Hematopoietic multipotent progenitor cell treated with erythropoietin and hydrocortisone succinate and interleukin-3 and kit ligand, for 17 days (in vitro differentiated cells): ENCODE results near the gene BBS4.
"Not testable (repeated sequence)": the region's sequence is repeated elsewhere in the genome, so short reads cannot be mapped to it uniquely, and the experiment has no call there.

Experiments used
- DNase-seq: peaks from one replicate; pipeline ENCODE4 v3.0.0-alpha.2; 2015; ENCODE audit warnings: low spot score

The BBS4 gene, protein sequence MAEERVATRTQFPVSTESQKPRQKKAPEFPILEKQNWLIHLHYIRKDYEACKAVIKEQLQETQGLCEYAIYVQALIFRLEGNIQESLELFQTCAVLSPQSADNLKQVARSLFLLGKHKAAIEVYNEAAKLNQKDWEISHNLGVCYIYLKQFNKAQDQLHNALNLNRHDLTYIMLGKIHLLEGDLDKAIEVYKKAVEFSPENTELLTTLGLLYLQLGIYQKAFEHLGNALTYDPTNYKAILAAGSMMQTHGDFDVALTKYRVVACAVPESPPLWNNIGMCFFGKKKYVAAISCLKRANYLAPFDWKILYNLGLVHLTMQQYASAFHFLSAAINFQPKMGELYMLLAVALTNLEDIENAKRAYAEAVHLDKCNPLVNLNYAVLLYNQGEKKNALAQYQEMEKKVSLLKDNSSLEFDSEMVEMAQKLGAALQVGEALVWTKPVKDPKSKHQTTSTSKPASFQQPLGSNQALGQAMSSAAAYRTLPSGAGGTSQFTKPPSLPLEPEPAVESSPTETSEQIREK

DNA sequence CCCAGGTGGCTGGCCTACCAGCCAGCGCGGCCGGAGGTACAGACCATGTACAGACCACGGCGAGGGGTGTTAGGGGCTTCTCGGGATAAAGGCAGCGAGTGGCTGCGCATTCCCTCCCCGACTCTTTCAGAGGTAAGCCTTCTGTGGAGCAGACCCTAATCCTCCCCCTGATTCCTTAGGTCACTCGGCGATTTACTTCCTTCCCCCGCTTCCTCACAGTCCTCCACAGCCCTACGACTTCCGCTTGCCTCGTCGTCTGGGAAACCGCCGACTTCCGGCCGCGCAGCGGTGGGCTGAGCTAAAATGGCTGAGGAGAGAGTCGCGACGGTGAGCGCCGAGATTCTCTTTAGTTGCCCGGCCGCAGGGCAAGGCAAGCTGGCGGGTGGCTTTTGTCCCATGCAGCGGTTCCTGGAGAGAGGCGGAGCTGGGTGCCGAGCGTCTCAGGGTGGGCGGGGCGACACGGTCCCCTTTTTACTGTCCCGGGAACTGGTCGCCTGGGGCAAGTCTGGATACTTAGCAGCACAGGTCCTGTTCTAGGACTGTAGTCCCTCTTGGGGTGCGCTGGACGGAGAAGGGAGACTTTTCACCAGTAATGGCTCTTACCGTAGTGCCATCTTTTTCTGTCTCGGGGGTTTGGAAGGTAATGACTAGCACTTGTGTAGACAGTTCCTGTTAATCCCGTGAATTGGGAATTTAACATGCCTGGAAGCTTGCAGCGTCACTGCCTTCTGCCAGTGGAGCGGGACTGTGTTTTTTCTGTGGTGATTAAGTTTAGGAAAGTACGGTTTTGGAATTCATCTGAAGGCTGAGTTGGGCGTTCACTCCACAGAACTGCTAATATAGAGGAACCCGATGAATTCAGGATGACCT is at the start of gene BBS4, which contains the start of gene HIGD2B:
TSS of gene BBS4 (plus strand) at position 283 of the 870 bp plus-strand sequence. CDS start at position 304, 21 bp downstream.
TSS of gene HIGD2B (minus strand) at position 258 of the 870 bp plus-strand sequence. CDS start 9,808 bp downstream, outside the sequence.
- peak; percentile 79 for DNase-seq

GRCh38 chr15:72636519-72637282 is 49.3 kb upstream of the BBS4 start:
- peak; percentile 70 for DNase-seq

GRCh38 chr15:72639759-72640483 is 46.1 kb upstream of the BBS4 start:
- not testable (repeated sequence) for DNase-seq

- not testable (repeated sequence) for DNase-seq
These were observed 43.7 kb upstream of the BBS4 start for GRCh38 chr15:72642271-72642670.

DNA sequence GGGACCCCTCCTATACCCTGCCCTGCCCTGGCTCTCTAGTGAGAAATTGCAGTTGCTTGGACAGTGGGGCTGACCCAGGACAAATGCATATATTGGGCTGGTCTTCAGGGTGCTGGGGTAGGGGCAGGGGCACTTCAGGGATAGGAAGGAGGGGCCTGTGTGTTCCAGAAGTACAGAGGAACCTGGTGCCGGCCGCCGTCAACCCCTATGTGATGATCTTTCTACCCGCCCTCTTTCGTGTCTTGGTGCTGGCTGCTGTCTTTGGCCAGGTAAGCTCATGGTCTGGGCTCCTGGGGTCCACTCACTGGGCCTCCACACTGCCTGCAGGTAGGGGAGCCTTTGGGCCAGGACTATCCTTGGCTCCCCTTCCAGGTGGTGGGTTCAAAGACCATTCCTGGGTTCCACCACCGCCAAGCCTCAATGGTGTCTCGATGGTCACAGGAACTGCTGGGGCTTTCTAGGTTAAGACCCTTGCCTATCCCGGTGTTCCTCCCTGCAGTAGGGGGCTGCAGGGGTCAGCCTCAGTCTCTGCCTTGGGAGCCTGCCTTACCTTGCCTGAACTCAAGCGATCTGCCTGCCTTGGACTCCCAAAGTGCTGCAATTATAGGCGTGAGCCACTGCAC is 37.3 kb upstream of the BBS4 start:
- DNase-seq, result not testable (repeated sequence)

DNA sequence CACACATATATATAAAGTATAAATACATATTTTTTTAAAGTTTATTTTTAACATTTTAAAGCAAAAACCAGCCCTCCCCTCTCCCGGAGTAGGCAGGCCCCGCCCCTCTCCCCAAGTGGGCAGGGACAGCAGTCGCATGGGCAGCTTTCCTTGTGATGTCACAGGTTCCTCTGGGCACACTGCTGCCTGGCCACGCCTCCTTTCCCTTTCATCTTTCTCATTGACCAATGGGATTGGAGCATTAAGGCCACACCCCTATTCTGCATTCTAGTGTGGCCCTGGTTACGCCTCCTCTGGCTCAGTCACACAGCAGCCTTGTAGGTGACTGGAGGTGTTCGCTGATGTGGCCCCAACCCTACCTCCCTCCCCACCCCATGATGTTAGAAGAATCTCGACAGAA is 31.6 kb upstream of the BBS4 start, which contains the start of gene GOLGA6B:
TSS of gene GOLGA6B (plus strand) at position 301 of the 400 bp plus-strand sequence. CDS start at position 342, 41 bp downstream.
- not testable (repeated sequence) for DNase-seq

- DNase-seq, result not testable (repeated sequence)
These were observed 30.0 kb upstream of the BBS4 start for GRCh38 chr15:72656014-72656413.

- not testable (repeated sequence) for DNase-seq
These were observed 24.9 kb upstream of the BBS4 start for GRCh38 chr15:72661081-72661480.

GRCh38 chr15:72663931-72664330 is 22.1 kb upstream of the BBS4 start:
- not testable (repeated sequence) for DNase-seq

- DNase-seq, result not testable (repeated sequence)
These were observed 20.3 kb upstream of the BBS4 start for GRCh38 chr15:72665706-72666105.

DNA sequence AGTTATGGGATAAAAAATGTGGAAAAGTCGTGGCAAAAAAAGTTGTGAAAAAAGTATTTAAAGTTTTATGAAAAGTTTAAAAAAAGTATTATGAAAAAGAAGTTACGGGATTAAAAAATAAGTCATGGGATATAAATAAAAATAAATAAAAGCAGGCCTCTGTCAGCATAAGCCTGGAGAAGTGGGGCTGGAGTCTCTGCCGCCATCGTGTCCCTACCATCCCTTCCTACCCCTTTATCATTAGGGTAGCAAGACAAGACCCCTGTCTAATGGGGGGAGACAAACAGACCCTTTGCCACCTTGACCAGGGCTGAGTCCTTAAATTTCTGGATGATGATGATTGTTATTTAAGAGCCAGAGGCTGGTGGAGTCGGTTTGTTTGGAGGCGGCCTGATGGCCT is 16.2 kb upstream of the BBS4 start:
- not testable (repeated sequence) for DNase-seq

- peak; percentile 84 for DNase-seq
These were observed 15.2 kb upstream of the BBS4 start for GRCh38 chr15:72670656-72671352.

- no peak for DNase-seq
These were observed 14.5 kb upstream of the BBS4 start for GRCh38 chr15:72671525-72671924.

DNA sequence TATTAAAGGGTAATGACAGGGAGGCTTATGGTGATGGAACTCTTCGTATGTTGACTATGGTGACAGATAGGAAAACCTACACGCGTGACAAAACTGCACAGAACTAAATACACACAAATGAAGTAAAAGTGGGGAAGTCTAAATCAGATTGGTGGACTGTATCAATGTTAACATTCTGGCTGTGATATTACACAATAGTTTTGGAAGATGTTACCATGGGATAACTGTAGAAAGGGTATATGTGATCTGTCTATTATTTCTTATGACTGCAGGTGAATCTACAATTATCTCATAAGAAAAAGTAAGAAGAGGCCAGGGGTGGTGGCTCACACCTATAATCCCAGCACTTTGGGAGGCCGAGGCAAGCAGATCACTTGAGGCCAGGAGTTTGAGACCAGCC is 9.2 kb upstream of the BBS4 start:
- no peak for DNase-seq

GRCh38 chr15:72680931-72681330 is 5.1 kb upstream of the BBS4 start:
- no peak for DNase-seq

GRCh38 chr15:72682772-72683171 is 3.2 kb upstream of the BBS4 start:
- no peak for DNase-seq

- peak; percentile 53 for DNase-seq
These were observed 594 bp upstream of the BBS4 start for GRCh38 chr15:72685301-72685924.

- DNase-seq, result no peak
These were observed 2.7 kb downstream of the BBS4 start for GRCh38 chr15:72688697-72689096.

GRCh38 chr15:72690938-72691337 is 4.9 kb downstream of the BBS4 start:
- no peak for DNase-seq
